NB4 (cell line): ENCODE results near the gene LGR4.

ENCODE experiments used
- DNase-seq: peaks from one replicate; pipeline ENCODE4 v3.0.0; 2010; ENCODE audit warnings: low read depth
- H3K4me3 ChIP-seq: one replicate; pipeline ENCODE4 v1.5.1; 2011; ENCODE audit warnings: mild to moderate bottlenecking, low read depth, low read length, moderate library complexity
- MYC ChIP-seq: IDR thresholded peaks from 2 replicates; pipeline ENCODE4 v1.6.1; 2011; ENCODE audit warnings: low read depth, low read length
- POLR2A ChIP-seq: IDR thresholded peaks from 2 replicates; pipeline ENCODE4 v1.6.1; 2011; ENCODE audit warnings: mild to moderate bottlenecking; ENCODE audit not compliant: insufficient read length; ENCODE audit errors: extremely low read depth
- TF ChIP-seq, protein P1 (sequence below): IDR thresholded peaks from one replicate; pipeline ENCODE4 v1.5.1; 2012; ENCODE audit warnings: low read depth, low read length
- TF ChIP-seq, protein P2 (sequence below): IDR thresholded peaks from 2 replicates; pipeline ENCODE4 v1.6.1; 2011; ENCODE audit warnings: low read depth, low read length

LGR4 gene

DNA sequence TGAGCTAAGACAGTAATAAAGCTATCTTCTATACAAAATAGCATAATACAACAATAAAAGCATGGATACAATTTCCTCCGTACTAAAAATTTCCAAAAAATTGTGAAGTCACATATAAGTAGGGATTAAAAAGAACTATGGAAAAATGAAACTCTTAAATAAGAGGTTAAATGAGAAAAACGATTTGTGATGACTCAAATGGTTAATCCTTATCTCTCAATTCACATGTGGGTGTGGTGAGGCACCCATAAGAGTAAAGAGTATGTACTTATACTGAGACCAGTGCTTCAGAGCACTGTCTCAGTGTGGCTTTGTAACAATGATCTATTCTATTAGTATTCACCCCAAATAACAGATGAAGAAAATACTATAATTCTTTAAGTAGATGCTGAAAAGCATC lies 84.6 kb downstream of the LGR4 start:
- TF ChIP-seq, protein P1, sequence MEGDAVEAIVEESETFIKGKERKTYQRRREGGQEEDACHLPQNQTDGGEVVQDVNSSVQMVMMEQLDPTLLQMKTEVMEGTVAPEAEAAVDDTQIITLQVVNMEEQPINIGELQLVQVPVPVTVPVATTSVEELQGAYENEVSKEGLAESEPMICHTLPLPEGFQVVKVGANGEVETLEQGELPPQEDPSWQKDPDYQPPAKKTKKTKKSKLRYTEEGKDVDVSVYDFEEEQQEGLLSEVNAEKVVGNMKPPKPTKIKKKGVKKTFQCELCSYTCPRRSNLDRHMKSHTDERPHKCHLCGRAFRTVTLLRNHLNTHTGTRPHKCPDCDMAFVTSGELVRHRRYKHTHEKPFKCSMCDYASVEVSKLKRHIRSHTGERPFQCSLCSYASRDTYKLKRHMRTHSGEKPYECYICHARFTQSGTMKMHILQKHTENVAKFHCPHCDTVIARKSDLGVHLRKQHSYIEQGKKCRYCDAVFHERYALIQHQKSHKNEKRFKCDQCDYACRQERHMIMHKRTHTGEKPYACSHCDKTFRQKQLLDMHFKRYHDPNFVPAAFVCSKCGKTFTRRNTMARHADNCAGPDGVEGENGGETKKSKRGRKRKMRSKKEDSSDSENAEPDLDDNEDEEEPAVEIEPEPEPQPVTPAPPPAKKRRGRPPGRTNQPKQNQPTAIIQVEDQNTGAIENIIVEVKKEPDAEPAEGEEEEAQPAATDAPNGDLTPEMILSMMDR = no peak
- TF ChIP-seq MYC (no peak), POLR2A (no peak)
- TF ChIP-seq, protein P2, sequence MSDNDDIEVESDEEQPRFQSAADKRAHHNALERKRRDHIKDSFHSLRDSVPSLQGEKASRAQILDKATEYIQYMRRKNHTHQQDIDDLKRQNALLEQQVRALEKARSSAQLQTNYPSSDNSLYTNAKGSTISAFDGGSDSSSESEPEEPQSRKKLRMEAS = no peak
- no peak overlapping the region for H3K4me3 ChIP-seq
- DNase-seq = no peak

DNA sequence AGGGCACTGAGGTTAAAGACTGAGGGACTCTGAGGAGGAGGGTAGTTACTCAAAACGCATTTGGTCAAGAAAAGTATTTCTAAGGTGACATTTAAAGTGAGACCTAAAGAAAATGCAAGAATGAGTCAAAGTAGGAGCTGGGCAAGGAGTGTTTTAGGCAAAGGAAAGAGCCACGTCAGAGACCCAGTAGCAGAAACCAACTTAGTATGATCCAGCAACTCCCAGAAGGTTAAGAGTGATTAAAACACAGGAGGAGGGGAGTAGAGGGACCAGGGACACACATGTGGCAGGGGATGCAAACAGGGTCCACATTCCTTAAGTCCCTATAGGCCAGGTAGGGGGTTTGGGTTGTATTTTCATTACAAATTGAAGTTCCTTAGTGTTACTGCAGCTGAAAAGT lies 85.2 kb downstream of the LGR4 start:
- no peak for DNase-seq
- H3K4me3 ChIP-seq = no peak overlapping the region
- TF ChIP-seq POLR2A (no peak), MYC (no peak)
- TF ChIP-seq, protein P2 = no peak
- TF ChIP-seq, protein P1 = no peak

DNA sequence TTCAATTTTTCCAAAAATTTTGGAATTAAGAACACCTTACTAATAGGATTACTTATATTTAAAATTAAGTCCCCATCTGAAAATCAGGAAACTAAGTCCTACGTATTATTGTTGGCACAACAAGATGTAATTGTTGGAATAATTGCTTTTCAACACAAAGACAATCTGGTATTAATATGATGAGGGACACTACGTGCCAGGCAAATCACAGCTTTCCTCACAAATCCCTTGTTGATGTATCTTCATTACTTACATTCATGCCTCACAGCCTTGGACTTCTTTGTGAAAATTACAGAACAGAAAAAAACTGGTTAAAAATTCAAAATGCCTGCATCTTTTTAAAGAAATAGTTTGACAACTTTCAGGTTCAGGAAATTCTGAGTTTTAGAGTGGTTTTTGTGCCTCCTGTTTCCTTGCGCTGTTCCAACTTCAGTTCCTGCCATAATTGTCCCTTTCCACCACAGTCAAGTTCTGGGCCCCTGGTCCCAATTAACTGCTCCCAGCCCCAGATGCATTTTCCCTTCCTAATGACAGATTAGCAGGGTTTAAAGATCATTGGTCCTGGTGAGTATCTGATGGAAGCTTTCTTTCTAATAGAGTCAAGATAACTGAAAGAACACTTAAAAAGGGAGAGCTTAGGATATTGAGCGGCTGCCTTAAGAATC lies 86.3 kb downstream of the LGR4 start:
- no peak overlapping the region for H3K4me3 ChIP-seq
- no peak for DNase-seq
- TF ChIP-seq, protein P1 = no peak
- no peak for TF ChIP-seq MYC

DNA sequence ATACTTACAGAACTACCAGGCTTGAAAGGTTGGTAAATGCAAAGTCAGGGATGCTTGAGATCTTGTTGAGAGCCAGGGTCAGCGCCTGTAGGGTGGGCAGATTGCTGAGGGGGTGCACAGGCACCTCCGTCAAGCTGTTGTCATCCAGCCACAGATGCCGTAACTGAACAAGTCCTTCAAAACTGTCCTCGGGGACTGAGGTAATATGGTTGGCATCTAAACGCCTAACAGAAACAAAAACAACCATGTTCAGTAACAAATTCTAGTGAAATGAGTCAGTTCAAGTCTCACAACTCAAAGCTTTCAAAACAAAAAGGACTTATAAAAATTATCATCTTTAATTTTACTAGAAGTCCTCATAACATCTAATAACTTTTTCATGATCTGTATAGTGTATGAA lies 87.3 kb downstream of the LGR4 start:
- TF ChIP-seq, protein P2 = no peak
- TF ChIP-seq MYC = no peak
- no peak for TF ChIP-seq POLR2A
- no peak for DNase-seq
- no peak overlapping the region for H3K4me3 ChIP-seq

DNA sequence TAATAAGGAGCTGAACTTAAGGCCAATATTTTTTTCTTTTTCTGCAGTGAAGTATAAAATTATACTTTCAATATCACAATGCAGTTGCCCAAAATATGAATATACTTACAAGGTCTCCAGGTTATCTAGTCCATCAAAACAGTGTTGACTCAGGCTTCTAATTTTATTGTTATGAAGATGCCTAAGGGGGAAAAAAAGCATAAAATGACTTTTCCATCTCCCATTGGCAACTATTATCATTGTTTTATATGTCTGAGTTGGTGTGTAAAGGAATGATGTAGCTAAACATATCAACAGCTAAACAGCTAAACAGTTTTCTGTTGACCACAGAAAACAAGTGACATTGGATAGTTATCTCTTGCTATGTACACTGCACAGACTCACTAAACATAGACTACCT lies 88.4 kb downstream of the LGR4 start:
- no peak overlapping the region for H3K4me3 ChIP-seq
- TF ChIP-seq, protein P2 = no peak
- TF ChIP-seq POLR2A = no peak
- no peak for TF ChIP-seq MYC
- TF ChIP-seq, protein P1 = no peak
- DNase-seq = no peak

DNA sequence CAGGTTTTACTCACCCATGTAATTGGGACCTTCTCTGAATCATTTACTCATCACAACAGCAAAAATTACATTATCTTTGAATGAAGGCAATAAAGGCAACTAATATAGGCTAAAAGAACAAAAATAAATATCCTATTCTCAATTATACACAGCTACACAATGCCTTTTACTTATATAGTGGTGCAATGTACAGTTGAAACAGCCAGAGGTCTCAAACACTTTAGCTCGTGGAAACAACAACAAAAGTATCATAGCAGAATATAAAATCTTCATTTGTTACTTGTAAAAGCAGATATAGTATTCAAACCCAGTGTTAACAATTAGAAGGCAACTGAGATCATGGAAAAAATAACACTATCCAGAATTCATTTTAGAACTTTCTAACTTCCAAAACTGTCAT lies 88.9 kb downstream of the LGR4 start:
- H3K4me3 ChIP-seq = no peak overlapping the region
- TF ChIP-seq, protein P2 = no peak
- TF ChIP-seq MYC = no peak
- TF ChIP-seq, protein P1 = no peak
- TF ChIP-seq POLR2A = no peak
- no peak for DNase-seq
